Measurements from ENCODE around the gene IPO8.

DNA sequence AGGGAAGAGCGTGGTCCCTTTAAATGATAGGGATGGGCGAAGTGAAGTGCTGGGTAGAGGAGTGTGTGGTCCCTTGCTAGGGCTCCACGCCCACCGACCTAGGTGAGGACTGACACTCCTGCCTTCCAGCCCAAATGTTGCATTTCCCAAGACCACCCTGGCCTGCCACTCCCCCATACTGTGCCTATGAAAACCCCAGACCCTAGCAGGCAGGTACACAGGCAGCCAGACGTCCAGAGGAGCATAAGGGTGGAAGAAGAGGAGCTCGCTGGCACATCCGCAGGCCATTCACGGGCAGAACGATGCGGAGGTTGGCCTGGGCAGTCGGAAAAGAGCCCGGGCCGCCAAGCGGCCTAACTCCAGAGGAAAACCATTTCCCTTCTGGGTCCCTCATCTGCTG is 817 bp upstream of the IPO8 start:
- TF ChIP-seq POLR2A (IDR thresholded peaks at IDR 0.05; ENCODE audit: low read depth, low read length) = no peak
- TF ChIP-seq JUN (IDR thresholded peaks at IDR 0.05; ENCODE audit: borderline replicate concordance, insufficient read depth, insufficient read length, low read depth) = no peak
- TF ChIP-seq CTCF (IDR thresholded peaks at IDR 0.05; ENCODE audit: extremely low read depth in 1 of 2, insufficient read depth in 1 of 2, low read depth in 1 of 2, low read length in 2 of 2) = no peak
- TF ChIP-seq POLR2AphosphoS5 (IDR thresholded peaks at IDR 0.05; ENCODE audit: insufficient read depth, low read depth, low read length) = no peak
- no peak for TF ChIP-seq EZH2 (IDR thresholded peaks at IDR 0.05; ENCODE audit: borderline replicate concordance, low read depth, low read length, severe bottlenecking)
